ENCODE results near the gene DIABLO.
"Not testable (repeated sequence)": the region's sequence is repeated elsewhere in the genome, so short reads cannot be mapped to it uniquely, and the experiment has no call there.

DIABLO gene

DNA sequence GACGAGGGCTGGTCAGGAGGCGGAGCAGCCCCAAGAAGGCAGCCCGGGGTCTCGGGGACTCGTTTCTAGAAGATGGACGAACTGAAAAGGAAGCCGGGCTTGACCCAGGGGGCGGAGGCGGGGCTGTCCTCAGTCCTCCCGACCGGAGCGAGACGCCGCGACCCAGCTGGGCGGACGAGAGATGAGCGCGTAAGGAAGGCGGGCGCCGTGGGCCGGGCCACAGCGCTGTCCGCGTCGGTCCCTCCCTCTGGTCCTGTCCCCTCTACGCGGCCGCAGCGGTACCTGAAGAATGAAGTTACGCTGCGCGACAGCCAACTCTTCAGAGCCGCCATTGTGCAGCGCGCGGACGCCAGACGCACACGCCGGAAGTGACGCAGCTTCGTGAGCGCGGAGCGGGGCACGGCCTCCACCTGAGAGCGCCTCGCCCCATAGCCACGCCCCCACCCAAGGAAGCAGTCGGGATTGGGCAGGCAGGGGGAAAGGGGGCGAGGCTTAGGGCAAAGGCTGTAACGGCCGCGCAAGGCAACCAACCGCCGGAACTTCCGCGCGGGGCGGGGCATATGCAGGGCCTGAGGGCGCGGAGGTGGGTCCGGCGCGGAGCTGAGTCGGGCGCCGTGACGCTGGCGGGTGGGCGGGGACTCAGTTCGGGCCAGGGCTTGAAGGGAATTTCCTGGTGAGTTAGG is at the start of gene DIABLO:
Gene DIABLO, minus strand, starts transcription at position 370 of the 683 bp plus-strand sequence. Its CDS starts 38 bp downstream, at position 332.
- peak; percentile 98 for DNase-seq (ENCODE audit: low read depth)

DNA sequence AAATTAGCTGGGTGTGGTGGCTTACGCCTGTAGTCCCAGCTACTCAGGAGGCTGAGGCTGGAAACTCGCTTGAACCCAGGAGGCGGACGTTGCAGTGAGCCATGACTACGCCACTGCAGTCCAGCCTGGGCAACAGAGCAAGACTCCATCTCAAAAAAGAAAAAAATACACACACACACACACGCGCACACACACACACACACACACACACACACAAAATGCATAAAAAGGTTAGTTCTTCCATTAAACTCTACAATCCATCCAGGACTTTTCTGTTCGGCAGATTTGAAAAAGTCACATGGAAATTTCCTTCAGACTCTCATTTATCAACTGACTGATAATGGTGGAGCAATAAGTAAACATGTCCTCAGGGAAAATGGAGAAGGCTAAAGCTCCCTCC is 49.6 kb upstream of the DIABLO start:
- DNase-seq (ENCODE audit: low read depth), result no peak

DNA sequence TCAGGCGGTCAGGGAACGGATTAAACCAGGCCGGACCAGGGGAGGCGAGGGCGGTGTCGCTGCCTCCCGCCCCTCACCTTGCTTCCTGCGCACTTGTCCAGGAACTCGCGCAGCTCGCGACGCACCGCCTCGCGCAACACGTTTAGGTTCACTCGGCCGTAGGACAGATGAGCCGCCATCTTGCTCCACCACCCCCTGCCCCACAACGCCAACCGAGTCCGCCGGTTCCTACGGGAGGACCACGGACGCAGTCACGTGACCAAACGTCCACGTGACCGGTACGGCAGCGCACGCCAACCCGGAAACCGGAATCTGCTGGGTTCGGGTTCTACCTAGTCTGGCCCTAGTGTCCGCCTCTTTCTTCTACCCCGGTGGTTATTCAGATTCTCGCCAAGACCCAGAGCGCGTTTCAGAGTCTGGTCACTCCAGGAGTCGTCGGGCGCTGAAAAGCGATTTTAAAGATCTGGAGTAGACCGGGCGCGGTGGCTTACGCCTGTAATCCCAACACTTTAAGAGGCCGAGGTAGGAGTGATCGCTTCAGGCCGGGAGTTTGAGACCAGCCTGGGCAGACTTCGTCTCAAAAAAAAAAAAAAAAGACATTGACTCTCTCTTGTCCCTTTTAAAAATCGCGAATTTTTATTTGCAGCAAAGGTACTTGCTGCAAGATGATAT is 40.5 kb upstream of the DIABLO start, which contains the start of gene VPS33A:
Gene VPS33A, minus strand, starts transcription at position 265 of the 672 bp plus-strand sequence. Its CDS starts 86 bp downstream, at position 179.
- peak; percentile 94 for DNase-seq (ENCODE audit: low read depth)

DNA sequence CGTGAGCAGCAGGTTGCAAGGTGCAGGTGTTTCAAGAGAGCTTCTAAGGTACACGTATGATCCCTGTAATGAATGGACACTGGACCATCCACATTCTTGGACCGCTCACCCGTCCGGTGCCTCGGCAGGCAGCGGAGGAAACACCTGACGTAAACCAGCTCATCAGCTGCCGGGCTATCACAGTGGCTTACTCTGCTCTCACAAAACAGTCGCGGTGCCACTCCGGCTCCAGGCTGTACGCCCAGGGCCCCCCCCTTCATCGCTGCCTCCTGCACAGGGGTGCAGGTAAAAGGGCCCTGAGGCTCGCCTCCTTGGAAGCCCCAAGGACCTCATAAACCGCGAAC is 40.0 kb upstream of the DIABLO start:
- peak; percentile 2 for DNase-seq (ENCODE audit: low read depth)

- DNase-seq (ENCODE audit: low read depth), result no peak
Observed at GRCh38 chr12:122265476-122265875, 39.6 kb upstream of the DIABLO start.

DNA sequence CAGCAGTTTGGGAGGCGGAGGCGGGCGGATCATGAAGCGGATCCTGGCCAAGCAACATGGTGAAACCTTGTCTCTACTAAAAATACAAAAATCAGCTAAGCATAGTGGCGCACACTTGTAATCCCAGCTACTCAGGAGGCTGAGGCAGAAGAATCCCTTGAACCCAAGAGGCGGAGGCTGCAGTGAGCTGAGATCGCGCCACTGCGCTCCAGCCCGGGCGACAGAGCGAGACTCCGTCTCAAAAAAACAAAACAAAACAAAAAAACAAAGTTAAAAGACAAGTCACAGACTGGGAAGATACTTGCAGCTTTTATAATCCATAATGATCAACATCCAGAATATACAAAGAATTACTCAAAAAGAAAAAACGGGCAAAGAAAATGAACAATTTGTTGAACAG is 34.9 kb upstream of the DIABLO start:
- not testable (repeated sequence) for DNase-seq (ENCODE audit: low read depth)

DNA sequence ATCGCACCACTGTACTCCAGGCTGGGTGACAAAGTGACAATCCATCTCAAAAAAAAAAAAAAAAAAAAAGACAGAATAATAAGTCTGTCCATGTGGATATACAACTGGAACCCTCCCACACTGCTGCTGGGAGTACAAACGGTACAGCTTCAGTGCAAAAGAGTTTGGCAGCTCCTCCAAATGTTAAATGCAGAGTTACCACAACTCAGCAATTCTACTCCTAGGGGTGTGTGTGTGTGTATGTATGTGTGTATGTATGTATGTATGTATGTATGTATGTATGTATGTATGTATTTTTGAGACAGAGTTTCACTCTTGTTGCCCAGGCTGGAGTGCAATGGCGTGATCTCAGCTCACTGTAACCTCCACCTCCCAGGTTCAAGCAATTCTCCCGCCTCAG is 33.1 kb upstream of the DIABLO start:
- DNase-seq (ENCODE audit: low read depth), result not testable (repeated sequence)

DNA sequence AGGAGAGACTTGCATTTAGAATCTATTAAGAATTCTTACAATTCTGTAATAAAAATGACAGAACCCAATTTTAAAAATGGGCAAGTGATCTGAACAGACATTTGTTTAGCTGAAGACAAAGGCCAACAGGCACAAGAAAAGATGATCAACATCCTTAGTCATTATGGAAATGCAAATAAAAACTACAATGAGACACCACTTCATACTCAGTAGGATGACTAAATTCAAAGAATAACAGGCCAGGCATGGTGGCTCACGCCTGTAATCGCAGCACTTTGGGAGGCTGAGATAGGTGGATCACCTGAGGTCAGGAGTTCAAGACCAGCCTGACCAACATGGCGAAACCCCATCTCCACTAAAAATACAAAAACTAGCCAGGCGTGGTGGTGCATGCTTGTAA is 32.6 kb upstream of the DIABLO start:
- DNase-seq (ENCODE audit: low read depth), result not testable (repeated sequence)

DNA sequence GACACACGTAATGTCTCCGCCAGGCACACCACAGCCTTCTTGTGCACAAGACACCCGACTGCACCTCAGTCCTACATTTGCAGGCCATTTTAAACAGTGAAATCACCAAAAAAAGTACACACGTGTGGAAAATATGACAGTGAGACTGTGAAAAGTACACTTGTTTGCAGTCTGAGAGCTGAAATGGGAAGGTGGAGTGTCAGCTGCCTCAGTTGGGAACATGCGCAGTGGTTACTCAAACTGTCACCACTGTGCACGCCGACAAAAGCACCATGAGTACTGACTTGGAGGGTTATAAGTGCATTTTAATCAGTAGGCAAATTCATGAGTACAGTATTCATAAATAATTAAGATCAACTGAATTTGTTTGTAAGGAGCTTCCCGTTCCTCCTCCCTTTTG is 24.7 kb upstream of the DIABLO start:
- DNase-seq (ENCODE audit: low read depth), result no peak

GRCh38 chr12:122250047-122250446 is 24.2 kb upstream of the DIABLO start:
- DNase-seq (ENCODE audit: low read depth), result no peak

DNA sequence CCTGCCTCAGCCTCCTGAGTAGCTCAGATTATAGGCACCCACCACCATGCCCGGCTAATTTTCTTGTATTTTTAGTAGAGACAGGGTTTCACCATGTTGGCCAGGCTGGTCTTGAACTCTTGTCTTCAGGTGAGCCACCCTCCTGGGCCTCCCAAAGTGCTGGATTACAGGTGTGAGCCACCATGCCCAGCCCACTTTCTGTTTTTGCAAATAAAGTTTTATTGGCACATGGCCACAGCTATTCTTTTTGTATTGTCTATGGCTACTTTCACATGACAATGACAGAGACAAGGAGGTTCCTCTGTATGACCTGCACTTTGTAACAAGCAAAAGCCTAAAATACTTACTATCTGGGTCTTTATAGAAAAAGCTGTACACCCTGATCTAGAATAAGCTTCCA is 19.7 kb upstream of the DIABLO start:
- DNase-seq (ENCODE audit: low read depth), result no peak

DNA sequence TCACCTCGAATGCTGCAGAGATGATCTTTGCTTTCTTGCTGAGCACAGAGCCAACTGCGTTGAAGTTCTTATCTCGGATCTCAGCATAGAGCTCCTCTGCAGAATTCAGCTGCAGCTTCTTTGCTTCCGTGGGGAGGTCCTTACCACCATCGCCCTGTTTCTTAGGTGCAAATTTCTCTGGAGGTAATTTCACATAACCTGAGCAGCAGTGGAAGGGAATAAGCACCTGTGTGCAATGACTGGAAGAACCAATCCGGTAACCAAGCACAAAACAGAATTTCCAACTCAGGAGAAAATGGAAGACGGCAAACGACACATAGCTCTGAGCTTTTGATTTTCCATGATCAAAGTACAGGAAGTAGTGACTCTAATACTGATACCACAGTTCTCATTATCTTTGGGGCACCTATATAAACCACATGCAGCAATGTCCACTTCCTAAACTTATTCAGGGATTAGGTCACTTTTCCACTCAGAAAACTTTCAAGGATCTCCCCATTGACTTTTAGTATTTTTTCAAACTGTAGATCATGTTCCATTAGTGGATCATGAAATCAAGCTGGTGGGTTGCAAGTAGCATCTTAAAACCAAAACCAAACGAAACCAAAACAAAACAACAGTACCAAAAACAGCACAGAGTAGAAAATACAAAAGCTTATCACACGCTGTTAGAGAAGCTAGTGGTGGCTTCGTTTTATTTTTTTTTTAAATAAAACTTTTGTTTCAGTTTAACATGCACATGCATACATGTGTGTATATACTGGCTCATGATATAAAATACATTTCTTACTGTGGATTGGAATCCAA is 18.9 kb upstream of the DIABLO start:
- DNase-seq (ENCODE audit: low read depth), result no peak

DNA sequence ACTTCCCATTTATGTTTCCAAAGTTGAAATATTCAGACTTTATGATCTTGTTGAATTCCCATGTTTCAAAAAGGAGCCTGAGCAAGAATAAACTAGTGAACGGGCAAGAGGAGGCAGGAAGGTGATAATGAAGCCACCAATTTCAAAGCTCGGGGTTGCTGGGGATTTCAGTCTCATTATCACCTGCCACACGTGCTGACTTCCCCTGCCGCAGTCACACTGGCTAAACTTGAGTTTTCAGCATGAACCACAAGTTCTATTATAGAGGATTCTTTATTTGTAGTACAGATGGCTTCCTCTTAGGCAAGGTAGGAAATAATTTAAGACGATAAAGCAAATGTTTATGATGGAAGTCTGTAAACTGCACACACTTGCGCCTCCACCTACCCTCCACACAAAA is 18.1 kb upstream of the DIABLO start:
- DNase-seq (ENCODE audit: low read depth), result no peak

DNA sequence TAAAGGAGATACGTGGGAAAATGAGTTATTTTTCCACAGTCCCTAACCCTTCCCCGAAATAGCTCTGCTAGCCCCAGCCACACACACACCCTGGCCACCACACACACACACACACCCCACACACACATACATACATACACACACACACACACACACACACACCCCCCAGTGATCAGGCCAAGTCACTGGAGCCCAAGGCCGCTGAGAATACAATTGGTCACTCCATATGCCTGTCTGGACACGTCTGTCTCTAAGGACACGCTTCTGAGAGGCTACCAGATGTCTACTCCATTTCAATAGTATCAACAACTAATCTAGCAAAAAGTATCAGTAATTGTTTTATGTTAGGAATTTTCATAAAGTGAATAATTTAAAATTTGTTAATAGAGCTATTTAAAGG is 13.0 kb upstream of the DIABLO start:
- no peak for DNase-seq (ENCODE audit: low read depth)

- DNase-seq (ENCODE audit: low read depth), result no peak
Observed at GRCh38 chr12:122235741-122236140, 9.9 kb upstream of the DIABLO start.

DNA sequence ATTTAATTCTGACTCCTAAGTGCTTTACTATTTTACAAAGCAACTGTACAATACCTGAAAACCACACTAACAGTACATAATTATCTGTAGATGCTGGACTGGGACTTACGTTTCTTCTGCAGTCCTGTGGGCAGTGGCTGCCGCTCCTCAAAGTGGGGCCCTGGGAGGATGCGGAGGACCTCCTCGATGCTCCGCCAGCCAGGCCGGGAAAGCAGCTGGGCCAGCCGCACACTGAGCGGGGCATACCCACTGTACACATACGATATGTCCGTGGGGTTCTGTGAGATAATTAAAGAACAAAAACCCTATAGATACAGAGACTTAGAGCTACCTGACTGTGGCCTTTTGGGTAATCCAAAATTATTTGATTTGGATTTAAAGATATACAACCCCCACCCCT is 6.8 kb upstream of the DIABLO start:
- no peak for DNase-seq (ENCODE audit: low read depth)

DNA sequence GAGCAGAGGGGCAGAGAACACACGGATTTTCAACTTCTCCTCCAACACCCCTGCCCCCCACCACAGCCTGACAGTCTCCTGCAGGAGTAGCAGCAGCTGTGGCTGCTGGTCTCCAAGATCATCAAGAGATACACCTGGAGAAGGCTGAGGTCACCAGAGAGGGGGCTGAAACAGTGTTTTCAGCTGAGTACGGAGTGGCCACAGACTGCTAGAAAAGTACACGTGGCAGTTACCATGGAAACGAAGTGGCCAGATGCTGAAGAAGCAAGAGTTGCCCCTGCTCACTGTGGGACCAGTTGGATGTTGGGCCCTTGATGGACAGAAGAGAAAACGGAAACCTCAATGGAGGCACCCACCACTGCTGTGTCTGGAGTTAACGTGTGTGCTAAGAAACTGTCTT is 4.9 kb upstream of the DIABLO start:
- DNase-seq (ENCODE audit: low read depth), result no peak

DNA sequence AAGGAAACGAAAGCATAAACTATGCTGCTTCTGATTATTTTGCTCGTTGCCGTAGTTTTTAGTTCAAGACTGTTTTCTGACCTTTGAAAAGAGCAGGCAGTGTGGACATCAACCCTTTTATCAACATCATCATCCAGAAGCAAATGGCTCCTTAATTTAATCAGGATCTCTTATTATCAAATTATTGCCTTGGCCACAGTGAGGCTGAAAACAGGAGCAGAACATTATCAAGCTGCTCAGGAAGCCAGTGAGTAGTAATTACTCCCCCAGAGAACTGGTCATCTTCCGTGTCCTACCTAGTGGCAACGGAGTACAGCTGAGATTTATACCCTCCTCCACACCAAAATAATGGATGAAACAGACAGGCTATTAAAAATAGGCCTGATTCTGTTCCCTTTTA is 2.2 kb upstream of the DIABLO start:
- no peak for DNase-seq (ENCODE audit: low read depth)

DNA sequence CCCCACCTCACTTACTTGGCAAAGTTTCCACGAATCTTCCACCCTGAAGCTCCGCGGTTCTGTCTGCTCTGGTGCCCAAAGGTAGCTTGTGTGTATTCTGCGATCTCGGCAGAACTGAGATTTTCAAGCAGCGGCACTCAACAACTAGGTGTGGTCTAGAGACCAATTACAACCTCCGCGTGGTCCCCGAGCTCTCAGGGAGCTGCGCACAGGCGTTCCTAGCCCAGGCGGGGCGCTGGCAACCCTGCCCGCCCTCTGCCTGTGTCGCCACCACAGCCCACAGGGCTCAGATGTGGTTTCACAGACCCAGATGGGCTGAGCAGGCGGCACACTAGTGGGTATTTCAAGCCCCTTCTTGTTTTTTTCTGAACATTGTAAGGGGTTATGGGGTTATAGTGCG is 1.5 kb upstream of the DIABLO start:
- no peak for DNase-seq (ENCODE audit: low read depth)

DNA sequence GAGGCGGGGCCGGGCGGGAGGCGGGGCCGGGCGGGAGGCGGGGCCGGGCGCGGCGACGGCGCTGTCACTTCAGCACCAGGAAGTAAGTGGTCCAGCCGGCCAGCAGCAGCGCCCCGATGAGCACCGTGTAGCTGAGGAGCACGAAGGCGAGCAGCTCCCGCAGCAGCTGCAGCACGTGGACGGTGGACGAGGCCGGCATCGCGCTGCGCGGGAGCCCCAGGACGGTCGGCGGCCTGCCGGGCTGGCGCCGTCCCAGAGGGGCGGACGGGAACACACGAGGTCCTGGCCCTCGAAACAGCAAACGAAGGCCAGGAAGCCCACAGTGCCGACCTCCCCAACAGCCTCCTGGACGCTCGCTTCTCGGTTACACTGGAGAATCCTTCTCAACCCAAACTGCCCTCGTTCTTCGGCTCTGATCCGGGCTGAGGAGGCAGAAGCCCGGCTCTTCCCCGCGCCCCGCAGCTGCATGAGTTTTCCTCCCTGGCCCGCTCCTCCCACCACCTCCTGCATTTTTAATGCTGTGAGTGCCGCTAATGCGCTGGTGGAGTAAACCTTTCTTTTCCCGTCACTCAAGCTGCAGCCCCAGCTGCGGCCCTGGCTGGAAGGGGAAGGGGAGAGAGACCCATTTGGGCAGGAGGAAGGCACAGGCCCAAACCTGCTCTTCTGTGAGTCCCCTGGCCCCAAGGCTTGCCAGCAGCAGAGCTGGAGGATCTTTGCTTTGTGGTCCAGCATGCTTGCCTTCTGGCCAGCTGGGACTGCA is 694 bp upstream of the DIABLO start:
- DNase-seq (ENCODE audit: low read depth), result no peak

DNA sequence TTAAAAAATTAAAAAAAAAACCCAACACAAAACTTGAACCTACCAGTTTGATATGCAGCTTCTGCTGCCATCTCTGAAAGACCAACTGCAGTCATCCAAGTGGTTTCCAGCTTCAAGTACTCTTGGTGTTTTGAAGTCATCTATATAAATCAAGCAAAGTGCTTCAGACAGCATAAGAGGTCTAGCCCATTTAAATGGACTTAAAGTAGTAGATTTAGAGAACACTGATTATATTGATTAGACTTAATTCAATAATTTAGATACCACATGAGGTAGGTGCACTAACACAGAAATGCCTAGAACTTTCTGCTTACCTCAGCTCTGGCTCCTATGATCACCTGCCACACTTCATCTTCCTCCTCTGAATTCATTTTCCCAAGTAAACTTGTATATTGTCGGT is 9.4 kb downstream of the DIABLO start:
- DNase-seq (ENCODE audit: low read depth), result no peak

GRCh38 chr12:122215771-122216170 is 10.1 kb downstream of the DIABLO start:
- DNase-seq (ENCODE audit: low read depth), result no peak
